ENCODE measurements around the gene MCC. TPM values are rescaled to one million over a fixed set of nuclear protein-coding genes. Genes with fewer than 3 reads are reported as not detected.

The MCC gene
- total and polyA plus RNA-seq, 2 experiments from 2014 or later, result 8.3 to 31.5 TPM

GRCh38 chr5:113108485-113108884 lies 379.8 kb downstream of the MCC start:
- Histone ChIP-seq H3K27me3 (no peaks in the 10 kb centered on the region), H3K27ac (no peak overlapping the region), H3K36me3 (replicated peaks; ENCODE audit: insufficient read depth, low read depth) (no peaks in the 10 kb centered on the region), H3K4me1 (ENCODE audit: insufficient read depth) (no peaks in the 10 kb centered on the region), H3K4me3 (no peak overlapping the region), H3K79me2 (peaks cover 2% of the 10 kb centered on the region), H3K4me2 (no peak overlapping the region), H3K9me2 (replicated peaks; ENCODE audit: insufficient read depth) (no peaks in the 10 kb centered on the region), H2AFZ (no peak overlapping the region), H3K9me3 (ENCODE audit: low read depth) (no peaks in the 10 kb centered on the region), H4K20me1 (ENCODE audit: insufficient read depth, poor library complexity, severe bottlenecking) (no peaks in the 10 kb centered on the region)
- TF ChIP-seq CTCF (IDR thresholded peaks at IDR 0.05; ENCODE audit: poor library complexity) (no peak), EZH2phosphoT487 (IDR thresholded peaks at IDR 0.05; ENCODE audit: low read depth, severe bottlenecking, unreplicated experiment) (no peak), EZH2 (IDR thresholded peaks at IDR 0.05; ENCODE audit: borderline replicate concordance) (no peak)
- WGBS (ENCODE audit: low lambda C conversion rate, missing lambda C conversion rate), result 95% methylated on average over 5 of the region's 5 CpGs
- no peak for DNase-seq (ENCODE audit: low spot score)

GRCh38 chr5:113106821-113107220 lies 381.4 kb downstream of the MCC start:
- Histone ChIP-seq H2AFZ (no peak overlapping the region), H3K79me2 (peaks cover 2% of the 10 kb centered on the region), H3K9me3 (ENCODE audit: low read depth) (no peaks in the 10 kb centered on the region), H3K27ac (no peak overlapping the region), H3K4me3 (no peak overlapping the region), H4K20me1 (ENCODE audit: insufficient read depth, poor library complexity, severe bottlenecking) (no peaks in the 10 kb centered on the region), H3K36me3 (replicated peaks; ENCODE audit: insufficient read depth, low read depth) (no peaks in the 10 kb centered on the region), H3K27me3 (no peaks in the 10 kb centered on the region), H3K4me2 (no peak overlapping the region), H3K4me1 (ENCODE audit: insufficient read depth) (no peaks in the 10 kb centered on the region), H3K9me2 (replicated peaks; ENCODE audit: insufficient read depth) (no peaks in the 10 kb centered on the region)
- no peak for TF ChIP-seq EZH2 (IDR thresholded peaks at IDR 0.05; ENCODE audit: borderline replicate concordance)
- no peak for TF ChIP-seq CTCF (IDR thresholded peaks at IDR 0.05; ENCODE audit: poor library complexity)
- TF ChIP-seq EZH2phosphoT487 (IDR thresholded peaks at IDR 0.05; ENCODE audit: low read depth, severe bottlenecking, unreplicated experiment), result no peak
- 63% methylated on average over 2 of the region's 2 CpGs for WGBS (ENCODE audit: low lambda C conversion rate, missing lambda C conversion rate)
- no peak for DNase-seq (ENCODE audit: low spot score)

- Histone ChIP-seq H2AFZ (no peak overlapping the region), H3K36me3 (replicated peaks; ENCODE audit: insufficient read depth, low read depth) (no peaks in the 10 kb centered on the region), H4K20me1 (ENCODE audit: insufficient read depth, poor library complexity, severe bottlenecking) (no peaks in the 10 kb centered on the region), H3K27ac (no peak overlapping the region), H3K9me2 (replicated peaks; ENCODE audit: insufficient read depth) (no peaks in the 10 kb centered on the region), H3K27me3 (no peaks in the 10 kb centered on the region), H3K4me2 (no peak overlapping the region), H3K79me2 (peaks cover 2% of the 10 kb centered on the region), H3K9me3 (ENCODE audit: low read depth) (no peaks in the 10 kb centered on the region), H3K4me3 (no peak overlapping the region), H3K4me1 (ENCODE audit: insufficient read depth) (no peaks in the 10 kb centered on the region)
- TF ChIP-seq EZH2 (IDR thresholded peaks at IDR 0.05; ENCODE audit: borderline replicate concordance) (no peak), CTCF (IDR thresholded peaks at IDR 0.05; ENCODE audit: poor library complexity) (no peak), EZH2phosphoT487 (IDR thresholded peaks at IDR 0.05; ENCODE audit: low read depth, severe bottlenecking, unreplicated experiment) (no peak)
- no peak for DNase-seq (ENCODE audit: low spot score)
- whole genome bisulfite sequencing (ENCODE audit: low lambda C conversion rate, missing lambda C conversion rate), result 98% methylated on average over 5 of the region's 5 CpGs
These were observed 382.5 kb downstream of the MCC start for GRCh38 chr5:113105693-113106280.

Data from hepatocyte (in vitro differentiated cells).